Epidermal melanocyte (primary cell): ENCODE results near the gene DRAP1.
"Not testable (repeated sequence)": the region's sequence is repeated elsewhere in the genome, so short reads cannot be mapped to it uniquely, and the experiment has no call there.

ENCODE experiments used
- DNase-seq: peaks from one replicate; pipeline ENCODE4 v3.0.0; 2011; ENCODE audit warnings: low spot score; ENCODE audit not compliant: insufficient read length

DRAP1 gene

GRCh38 chr11:65886826-65887722, 32.2 kb upstream of the DRAP1 start:
- DNase-seq: no peak

- DNase-seq: no peak
Measured at GRCh38 chr11:65887723-65888162, 31.5 kb upstream of the DRAP1 start.

GRCh38 chr11:65888163-65888814, 30.9 kb upstream of the DRAP1 start, which contains the start of gene FIBP:
TSS of gene FIBP (minus strand) at chr11:65888471. CDS start at chr11:65888418, 53 bp downstream.
- peak; percentile 96 for DNase-seq

GRCh38 chr11:65890324-65891218, 28.7 kb upstream of the DRAP1 start, which contains the start of gene CCDC85B:
TSS of gene CCDC85B (plus strand) at chr11:65890673. CDS start at chr11:65890784, 111 bp downstream.
- DNase-seq: peak; percentile 94

GRCh38 chr11:65891219-65892136, 27.7 kb upstream of the DRAP1 start:
- DNase-seq: no peak

- DNase-seq: not testable (repeated sequence)
Measured at GRCh38 chr11:65892137-65892540, 27.1 kb upstream of the DRAP1 start.

GRCh38 chr11:65892661-65893317, 26.4 kb upstream of the DRAP1 start:
- no peak for DNase-seq

- no peak for DNase-seq
Measured at GRCh38 chr11:65894034-65894591, 25.1 kb upstream of the DRAP1 start.

- DNase-seq: no peak
Measured at GRCh38 chr11:65895482-65895981, 23.7 kb upstream of the DRAP1 start.

GRCh38 chr11:65896034-65896999, 22.9 kb upstream of the DRAP1 start:
- DNase-seq: no peak

GRCh38 chr11:65897020-65897471, 22.2 kb upstream of the DRAP1 start:
- DNase-seq: no peak

GRCh38 chr11:65898656-65899355, 20.4 kb upstream of the DRAP1 start:
- no peak for DNase-seq

GRCh38 chr11:65899356-65900124, 19.7 kb upstream of the DRAP1 start:
- DNase-seq: no peak

GRCh38 chr11:65900125-65900898, 18.9 kb upstream of the DRAP1 start, which contains the start of gene FOSL1:
TSS of gene FOSL1 (minus strand) at chr11:65900388. CDS start at chr11:65900339, 49 bp downstream.
- peak; percentile 85 for DNase-seq

GRCh38 chr11:65900899-65901180, 18.4 kb upstream of the DRAP1 start:
- no peak for DNase-seq

- peak; percentile 37 for DNase-seq
Measured at GRCh38 chr11:65903068-65903481, 16.2 kb upstream of the DRAP1 start.
